ENCODE measurements around the gene GPR27. TPM values are rescaled to one million over a fixed set of nuclear protein-coding genes. Genes with fewer than 3 reads are reported as not detected.

The GPR27 gene
- total RNA-seq, 2 donors from 2014 or later: 5.8 to 6.5 TPM

GRCh38 chr3:71726146-71726545 lies 27.5 kb upstream of the GPR27 start:
- intact Hi-C loops (cut with DNase I): no loop called here
- DNase-seq (ENCODE audit: low spot score): no peak

GRCh38 chr3:71728632-71729342 lies 24.9 kb upstream of the GPR27 start:
- DNase-seq (ENCODE audit: low spot score): no peak
- intact Hi-C loops (cut with DNase I): no loop called here

GRCh38 chr3:71732637-71733036 lies 21.0 kb upstream of the GPR27 start:
- no peak for DNase-seq (ENCODE audit: low spot score)
- intact Hi-C loops (cut with DNase I): no loop called here

GRCh38 chr3:71733319-71733718 lies 20.3 kb upstream of the GPR27 start:
- no peak for DNase-seq (ENCODE audit: low spot score)
- intact Hi-C loops (cut with DNase I): no loop called here

DNA sequence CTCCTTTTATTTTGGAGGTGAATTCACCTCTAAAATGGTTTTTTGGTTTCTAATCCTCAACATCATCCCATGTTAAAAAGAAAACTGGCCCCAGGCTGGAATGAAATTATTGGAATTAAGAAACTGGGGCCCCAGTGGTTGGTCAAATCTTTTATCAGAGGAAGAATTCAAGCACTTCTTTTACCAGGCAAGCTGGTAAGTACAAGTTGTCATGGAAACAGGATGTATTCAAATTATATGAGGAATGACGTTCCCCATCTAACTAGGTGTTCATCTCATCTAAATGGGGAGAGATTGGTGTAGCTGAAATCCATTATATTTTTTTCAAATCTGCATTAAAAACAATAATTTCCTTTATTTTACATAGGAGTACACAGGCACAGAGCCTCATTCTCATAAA lies 18.8 kb upstream of the GPR27 start:
- intact Hi-C loops (cut with DNase I): no loop called here
- no peak for DNase-seq (ENCODE audit: low spot score)

DNA sequence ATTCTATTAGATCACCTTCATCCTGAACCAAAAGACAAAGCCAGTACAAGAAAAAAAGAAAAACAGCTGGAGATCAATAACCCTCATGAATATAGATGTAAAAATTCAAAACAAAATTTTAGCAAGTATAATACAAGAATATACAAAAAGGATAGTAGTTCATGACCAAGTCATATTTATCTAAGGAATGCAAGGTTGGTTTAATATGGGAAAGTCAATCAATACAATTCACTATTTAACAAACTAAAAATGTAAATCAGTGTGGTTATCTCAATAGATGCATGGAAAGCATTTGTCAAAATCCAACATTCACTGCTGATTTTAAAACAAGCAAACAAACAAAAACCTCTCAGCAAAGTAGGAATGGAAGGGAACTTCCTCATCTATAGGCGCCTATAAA lies 11.0 kb upstream of the GPR27 start:
- intact Hi-C loops (cut with DNase I): no loop called here

GRCh38 chr3:71744738-71745137 lies 8.9 kb upstream of the GPR27 start:
- intact Hi-C loops (cut with DNase I): no loop called here
- DNase-seq (ENCODE audit: low spot score): no peak

More for the DNA sequence above, 11.0 kb upstream of the GPR27 start:
- DNase-seq (ENCODE audit: low spot score): no peak

GRCh38 chr3:71751602-71752001 lies 2.1 kb upstream of the GPR27 start:
- intact Hi-C loops (cut with DNase I): no loop called here
- DNase-seq (ENCODE audit: low spot score): no peak

GRCh38 chr3:71752831-71753700 lies 589 bp upstream of the GPR27 start:
- intact Hi-C loops (cut with DNase I): no loop called here
- no peak for DNase-seq (ENCODE audit: low spot score)

DNA sequence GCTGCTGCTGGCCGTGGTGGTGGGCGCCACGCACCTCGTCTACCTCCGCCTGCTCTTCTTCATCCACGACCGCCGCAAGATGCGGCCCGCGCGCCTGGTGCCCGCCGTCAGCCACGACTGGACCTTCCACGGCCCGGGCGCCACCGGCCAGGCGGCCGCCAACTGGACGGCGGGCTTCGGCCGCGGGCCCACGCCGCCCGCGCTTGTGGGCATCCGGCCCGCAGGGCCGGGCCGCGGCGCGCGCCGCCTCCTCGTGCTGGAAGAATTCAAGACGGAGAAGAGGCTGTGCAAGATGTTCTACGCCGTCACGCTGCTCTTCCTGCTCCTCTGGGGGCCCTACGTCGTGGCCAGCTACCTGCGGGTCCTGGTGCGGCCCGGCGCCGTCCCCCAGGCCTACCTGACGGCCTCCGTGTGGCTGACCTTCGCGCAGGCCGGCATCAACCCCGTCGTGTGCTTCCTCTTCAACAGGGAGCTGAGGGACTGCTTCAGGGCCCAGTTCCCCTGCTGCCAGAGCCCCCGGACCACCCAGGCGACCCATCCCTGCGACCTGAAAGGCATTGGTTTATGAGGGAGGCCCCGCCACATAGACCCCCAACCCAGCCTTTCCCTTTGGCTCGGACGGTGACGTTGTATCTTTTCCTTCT lies 1.1 kb downstream of the GPR27 start:
- intact Hi-C loops (cut with DNase I): no loop called here
- DNase-seq (ENCODE audit: low spot score): peak; percentile 78

GRCh38 chr3:71758091-71758490 lies 4.4 kb downstream of the GPR27 start:
- intact Hi-C loops (cut with DNase I): no loop called here
- DNase-seq (ENCODE audit: low spot score): no peak

DNA sequence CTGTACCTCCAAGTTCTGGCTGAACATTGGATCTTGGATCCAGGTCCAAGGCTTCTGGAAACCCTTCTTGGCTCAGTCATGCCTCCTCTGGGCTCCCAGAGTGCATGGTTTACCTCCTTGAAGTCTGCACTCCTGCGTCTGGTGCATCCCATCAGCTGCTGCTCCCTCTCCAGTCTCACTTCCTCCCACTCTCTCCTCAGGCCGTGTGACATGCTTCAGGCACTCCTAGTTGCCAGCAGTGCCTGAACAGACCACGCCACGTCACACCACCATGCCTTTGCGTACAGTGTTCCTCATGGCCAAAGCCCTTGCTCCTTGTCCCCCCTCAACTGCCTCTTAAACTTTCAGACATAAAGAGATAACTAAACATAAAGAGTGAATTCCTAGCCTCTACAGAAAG lies 5.7 kb downstream of the GPR27 start:
- no peak for DNase-seq (ENCODE audit: low spot score)
- intact Hi-C loops (cut with DNase I): no loop called here

DNA sequence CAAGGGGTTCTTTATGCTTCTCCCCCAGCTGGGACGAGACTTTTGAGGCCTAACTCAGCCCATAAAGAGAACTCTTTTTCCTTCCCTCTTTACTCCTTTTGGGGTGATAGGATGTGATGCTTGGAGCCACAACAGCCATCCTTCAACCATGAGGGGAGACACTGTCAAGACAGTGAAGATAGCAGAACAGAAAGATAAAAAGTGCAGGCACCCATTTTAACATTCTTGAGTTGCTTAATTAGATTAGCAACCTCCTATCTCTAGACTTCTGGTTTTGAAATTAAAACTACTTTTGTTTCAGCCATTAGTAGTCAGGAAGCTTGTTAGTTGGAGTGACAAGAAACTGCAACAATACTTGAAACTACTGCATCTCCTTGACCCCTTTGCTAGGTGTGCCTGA lies 6.5 kb downstream of the GPR27 start:
- intact Hi-C loops (cut with DNase I): no loop called here
- DNase-seq (ENCODE audit: low spot score): no peak

GRCh38 chr3:71763426-71763825 lies 9.8 kb downstream of the GPR27 start:
- DNase-seq (ENCODE audit: low spot score): no peak
- intact Hi-C loops (cut with DNase I): no loop called here

- DNase-seq (ENCODE audit: low spot score): no peak
- intact Hi-C loops (cut with DNase I): no loop called here
These were observed 17.5 kb downstream of the GPR27 start for GRCh38 chr3:71771126-71771525.

DNA sequence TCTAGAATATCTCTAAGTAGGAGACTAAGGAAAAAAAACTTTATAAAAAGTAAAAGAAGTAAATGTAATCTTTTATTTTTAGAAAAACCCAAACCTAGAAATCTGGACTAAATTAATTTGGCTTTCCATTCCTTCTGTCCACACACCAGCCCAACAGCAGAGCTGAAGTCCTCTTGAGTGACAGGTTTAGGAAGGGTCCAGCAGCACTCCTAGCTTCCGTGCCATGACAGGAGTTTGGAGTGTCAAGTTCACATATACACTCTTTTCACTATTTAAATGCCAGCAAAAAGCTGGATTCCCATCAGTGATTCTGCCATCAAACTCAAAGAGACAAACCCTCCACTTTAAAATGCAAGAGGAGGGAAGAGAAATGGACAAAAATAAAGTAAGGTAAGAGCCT lies 18.2 kb downstream of the GPR27 start:
- no peak for DNase-seq (ENCODE audit: low spot score)
- intact Hi-C loops (cut with DNase I): no loop called here

DNA sequence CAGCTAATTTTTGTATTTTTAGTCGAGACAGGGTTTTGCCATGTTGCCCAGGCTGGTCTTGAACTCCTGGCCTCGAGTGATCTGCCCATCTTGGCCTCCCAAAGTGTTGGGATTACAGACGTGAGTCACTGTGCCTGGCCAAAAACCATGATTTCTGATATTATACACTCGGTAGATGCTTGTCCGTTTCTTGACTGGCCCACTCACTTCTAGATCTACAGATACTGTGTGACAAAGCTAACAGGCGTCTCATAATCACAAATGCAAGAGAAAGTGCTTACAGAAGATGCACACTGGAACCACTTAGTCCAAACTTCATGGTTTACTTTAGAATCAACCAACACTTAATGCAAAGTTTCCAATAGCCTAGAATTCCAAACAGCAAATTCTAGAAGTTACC lies 22.9 kb downstream of the GPR27 start:
- intact Hi-C loops (cut with DNase I): no loop called here
- DNase-seq (ENCODE audit: low spot score): no peak

GRCh38 chr3:71778353-71778752 lies 24.7 kb downstream of the GPR27 start:
- intact Hi-C loops (cut with DNase I): no loop called here
- no peak for DNase-seq (ENCODE audit: low spot score)

GRCh38 chr3:71779674-71780377 lies 26.2 kb downstream of the GPR27 start:
- intact Hi-C loops (cut with DNase I): no loop called here
- DNase-seq (ENCODE audit: low spot score): no peak

DNA sequence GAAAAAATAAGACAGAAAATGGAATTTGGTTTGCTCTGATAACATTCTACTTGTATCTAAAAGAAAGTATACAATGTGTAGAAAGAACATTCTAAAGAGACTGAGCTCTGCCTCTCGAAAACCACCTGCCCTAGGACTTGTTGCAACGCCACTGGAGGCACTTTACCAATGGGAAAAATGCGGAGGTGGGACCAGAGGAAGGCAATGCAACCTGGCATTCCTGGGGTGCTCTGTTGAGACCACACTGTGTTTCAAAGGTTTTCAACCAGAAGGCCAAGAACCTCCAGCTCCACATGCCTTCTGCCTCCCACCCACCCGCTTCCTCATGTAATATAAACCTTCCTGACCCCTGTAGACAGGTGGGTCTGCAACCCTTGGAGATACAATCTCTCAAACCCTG lies 26.8 kb downstream of the GPR27 start:
- intact Hi-C loops (cut with DNase I): no loop called here
- DNase-seq (ENCODE audit: low spot score): no peak
